LNCaP clone FGC (cell line): ENCODE data around the gene SAP25.
A peak's percentile ranks its signal among the peaks of the same experiment; 100 is the strongest.
"Not testable (repeated sequence)": the region's sequence is repeated elsewhere in the genome, so short reads cannot be mapped to it uniquely, and the experiment has no call there.

Experiments
- DNase-seq: peaks from one replicate; pipeline ENCODE4 v3.0.0-alpha.2; 2011; ENCODE audit warnings: low read depth
- H3K4me3 ChIP-seq: 2 replicates; pipeline ENCODE4 v1.5.1; 2011; ENCODE audit warnings: mild to moderate bottlenecking, low read depth, low read length, control low read depth
- CTCF ChIP-seq: IDR thresholded peaks from 2 replicates; pipeline ENCODE4 v1.5.1; 2012; ENCODE audit warnings: mild to moderate bottlenecking; ENCODE audit not compliant: control insufficient read depth, insufficient read depth; ENCODE audit errors: extremely low read depth

Gene SAP25

GRCh38 chr7:100568896-100569844 lies 4.5 kb downstream of the SAP25 start:
- TF ChIP-seq CTCF = peak; percentile 27; the same call in 1 of the 2 replicates
- no peak for DNase-seq
- no peak overlapping the region for H3K4me3 ChIP-seq

- no peak overlapping the region for H3K4me3 ChIP-seq
- DNase-seq = no peak
- TF ChIP-seq CTCF = no peak
Measured at GRCh38 chr7:100568176-100568895, 5.4 kb downstream of the SAP25 start.

- DNase-seq = no peak
- H3K4me3 ChIP-seq = no peak overlapping the region
- no peak for TF ChIP-seq CTCF
Measured at GRCh38 chr7:100567751-100568175, 5.9 kb downstream of the SAP25 start.

GRCh38 chr7:100567031-100567730 lies 6.5 kb downstream of the SAP25 start:
- no peak for TF ChIP-seq CTCF
- no peak for DNase-seq
- no peak overlapping the region for H3K4me3 ChIP-seq

- H3K4me3 ChIP-seq = no peak overlapping the region
- no peak for TF ChIP-seq CTCF
- DNase-seq = no peak
Measured at GRCh38 chr7:100566018-100566531, 7.6 kb downstream of the SAP25 start.

- no peak overlapping the region for H3K4me3 ChIP-seq
- TF ChIP-seq CTCF = no peak
- DNase-seq = no peak
Measured at GRCh38 chr7:100565133-100565571, 8.5 kb downstream of the SAP25 start.

GRCh38 chr7:100564405-100564804 lies 9.3 kb downstream of the SAP25 start:
- not testable (repeated sequence) for DNase-seq

More at GRCh38 chr7:100564405-100564804, 9.3 kb downstream of the SAP25 start:
- H3K4me3 ChIP-seq = not testable (repeated sequence)
